Kidney epithelial cell (primary cell): Measurements from ENCODE around the gene SH3BP2. TPM values are rescaled to one million over a fixed set of nuclear protein-coding genes. Genes with fewer than 3 reads are reported as not detected.

Source experiments
- DNase-seq: peaks from one replicate; pipeline ENCODE4 v3.0.0-alpha.2; 2010; ENCODE audit warnings: low read depth
- H3K27me3 ChIP-seq: 2 replicates; pipeline ENCODE4 v1.6.0; 2011; ENCODE audit warnings: low read length; ENCODE audit not compliant: control insufficient read depth, insufficient read depth
- H3K36me3 ChIP-seq: 2 replicates; pipeline ENCODE4 v1.5.1; 2011; ENCODE audit warnings: low read length; ENCODE audit not compliant: control insufficient read depth, insufficient read depth
- H3K4me3 ChIP-seq: 2 replicates; pipeline ENCODE4 v1.5.1; 2011; ENCODE audit warnings: low read depth, mild to moderate bottlenecking, control low read depth, low read length
- CTCF ChIP-seq: IDR thresholded peaks from 2 replicates; pipeline ENCODE4 v1.5.1; 2011; ENCODE audit warnings: mild to moderate bottlenecking, moderate library complexity, low read length, control low read depth, inconsistent platforms; ENCODE audit not compliant: insufficient read depth, poor library complexity, severe bottlenecking
- total RNA-seq: library from RNA; depleted of rRNA; stranded (reverse); fragments of >200 nt; gene quantifications from 2 replicates; pipeline ENCODE4 v1.2.3, GENCODE V29; 2015

The SH3BP2 gene
- total RNA-seq, 1 donor from 2014 or later: 62.7 TPM

- TF ChIP-seq CTCF: no peak
- H3K36me3 ChIP-seq: no peaks in the 10 kb centered on the region
- no peak for DNase-seq
- no peak overlapping the region for H3K4me3 ChIP-seq
- peaks cover 2% of the 10 kb centered on the region for H3K27me3 ChIP-seq
Observed at GRCh38 chr4:2786794-2787229, 6.1 kb upstream of the SH3BP2 start.

GRCh38 chr4:2787230-2788100, 5.4 kb upstream of the SH3BP2 start:
- no peak for TF ChIP-seq CTCF
- H3K36me3 ChIP-seq: no peaks in the 10 kb centered on the region
- DNase-seq: no peak
- peaks cover 2% of the 10 kb centered on the region for H3K27me3 ChIP-seq
- H3K4me3 ChIP-seq: no peak overlapping the region

- no peak for DNase-seq
- Histone ChIP-seq H3K36me3 (no peaks in the 10 kb centered on the region), H3K4me3 (no peak overlapping the region), H3K27me3 (peaks cover 2% of the 10 kb centered on the region)
- no peak for TF ChIP-seq CTCF
Observed at GRCh38 chr4:2788101-2788500, 4.8 kb upstream of the SH3BP2 start.

- Histone ChIP-seq H3K36me3 (no peaks in the 10 kb centered on the region), H3K4me3 (no peak overlapping the region), H3K27me3 (peaks cover 2% of the 10 kb centered on the region)
- DNase-seq: no peak
- no peak for TF ChIP-seq CTCF
Observed at GRCh38 chr4:2788532-2789103, 4.3 kb upstream of the SH3BP2 start.

- TF ChIP-seq CTCF: no peak
- H3K4me3 ChIP-seq: no peak overlapping the region
- DNase-seq: no peak
- H3K27me3 ChIP-seq: peaks cover under 1% of the 10 kb centered on the region
- H3K36me3 ChIP-seq: no peaks in the 10 kb centered on the region
Observed at GRCh38 chr4:2789351-2789750, 3.5 kb upstream of the SH3BP2 start.
